Stimulated activated CD4-positive, alpha-beta T cell treated with anti-CD3 and anti-CD28 coated beads, Interleukin-4, amount 100 ng/mL, for 4 hours (primary cell): ENCODE data around the gene OR6Y1.

Experiments used
- DNase-seq, 2 experiments: peaks; one replicate each; pipeline ENCODE4 v3.0.0-alpha.2; 2020

The OR6Y1 gene

DNA sequence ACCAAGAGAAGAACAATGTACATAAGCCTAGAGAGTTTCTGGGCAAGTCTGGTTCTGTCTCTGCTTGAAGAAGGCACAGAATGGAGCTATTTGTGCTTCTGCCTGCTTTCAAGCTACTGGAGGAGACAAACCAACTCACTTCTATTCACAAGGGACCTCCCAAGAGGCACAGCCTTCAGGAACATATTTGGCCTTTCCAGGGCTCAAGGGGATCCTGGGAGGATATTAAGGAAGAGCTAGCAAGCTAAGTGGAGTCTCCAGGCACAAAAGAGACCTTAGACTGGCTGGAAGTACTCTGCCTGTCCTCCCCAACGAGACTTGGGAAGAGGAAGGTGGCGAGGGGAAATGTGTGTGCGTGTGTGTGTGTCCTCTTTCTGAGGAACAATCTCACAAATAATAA, at the start of gene OR6Y1:
Gene OR6Y1 (minus strand): TSS at position 54 of the 400 bp plus-strand sequence. CDS start 6,300 bp downstream, outside the sequence.
- no peak for DNase-seq

DNA sequence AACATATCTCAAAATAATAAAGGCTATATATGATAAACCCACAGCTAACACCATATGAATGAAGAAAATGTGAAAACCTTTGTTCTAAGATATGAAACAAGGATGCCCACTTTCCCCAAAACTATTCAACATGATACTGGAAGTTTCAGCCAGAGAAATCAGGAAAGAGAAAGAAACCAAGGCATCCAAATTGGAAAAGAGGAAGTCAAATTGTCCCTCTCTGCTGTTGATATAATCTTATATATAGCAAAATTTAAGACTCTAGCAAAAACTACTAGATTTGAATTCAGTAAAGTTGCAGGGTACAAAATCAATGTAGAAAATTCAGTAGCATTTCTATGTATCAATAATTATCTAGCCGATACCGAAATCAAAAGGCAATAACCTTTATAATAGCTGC, 46.5 kb upstream of the OR6Y1 start:
- no peak for DNase-seq

DNA sequence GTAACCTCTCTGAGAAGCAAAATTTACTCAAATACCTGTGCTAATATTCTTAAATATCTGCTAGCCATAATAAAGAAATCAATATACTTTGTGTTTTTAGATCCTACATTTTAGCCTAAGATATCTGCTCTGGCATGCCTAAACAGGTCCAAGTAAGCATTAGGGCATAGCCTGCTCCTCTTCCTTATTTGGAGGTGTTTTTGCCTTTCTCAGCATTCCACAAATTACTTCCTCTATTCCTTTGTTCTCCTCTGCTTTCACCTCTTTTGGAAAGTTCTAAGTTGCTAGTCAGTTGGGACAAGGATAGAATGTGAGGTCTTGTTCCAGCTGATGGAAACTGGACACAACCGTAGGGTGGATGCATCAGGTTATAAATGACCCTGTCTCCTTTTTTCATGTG, 32.7 kb upstream of the OR6Y1 start:
- DNase-seq, result no peak

- DNase-seq, result no peak
These were observed 29.8 kb upstream of the OR6Y1 start for GRCh38 chr1:158583962-158584361.

DNA sequence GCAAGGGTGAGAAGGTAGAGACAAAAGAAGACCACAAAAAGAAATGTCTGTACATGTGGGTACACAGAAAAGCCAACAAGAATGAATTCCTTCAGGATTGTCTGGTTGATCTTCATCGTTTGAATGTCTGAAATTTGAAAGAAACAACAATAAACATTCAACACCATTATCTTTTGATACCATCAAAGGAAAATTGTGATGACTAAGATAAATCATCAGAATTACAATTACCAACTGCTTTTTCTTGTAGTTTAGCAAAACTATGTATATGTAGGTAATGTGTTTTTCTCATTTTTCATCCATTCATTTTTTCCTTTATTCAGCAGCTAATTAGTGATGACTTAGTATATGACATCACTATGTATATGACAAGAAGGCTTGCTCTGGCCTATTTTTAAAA, 25.5 kb upstream of the OR6Y1 start, which contains the start of gene OR10X1:
Gene OR10X1 (minus strand): TSS at position 167 of the 400 bp plus-strand sequence. CDS start 0 bp downstream, at position 167.
- no peak for DNase-seq

DNA sequence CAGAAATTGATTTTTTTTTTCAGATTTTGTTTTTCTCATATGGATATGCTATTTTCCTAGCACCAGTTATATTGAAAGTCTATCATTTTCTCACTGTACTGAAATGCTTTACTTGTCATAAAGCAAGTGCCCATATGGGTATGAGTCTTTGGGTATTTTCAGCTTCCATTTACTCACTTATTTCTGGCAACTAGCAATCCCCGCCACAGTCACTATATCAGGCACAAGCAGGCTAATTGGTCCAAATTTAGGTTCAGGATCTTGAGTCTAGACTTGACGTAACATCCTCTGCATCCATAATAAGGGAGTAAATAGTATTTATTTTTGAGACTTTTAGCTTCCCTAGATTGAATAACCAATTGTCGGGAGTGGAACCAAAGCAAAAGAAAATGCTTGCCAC, 23.4 kb upstream of the OR6Y1 start:
- DNase-seq, result no peak

DNA sequence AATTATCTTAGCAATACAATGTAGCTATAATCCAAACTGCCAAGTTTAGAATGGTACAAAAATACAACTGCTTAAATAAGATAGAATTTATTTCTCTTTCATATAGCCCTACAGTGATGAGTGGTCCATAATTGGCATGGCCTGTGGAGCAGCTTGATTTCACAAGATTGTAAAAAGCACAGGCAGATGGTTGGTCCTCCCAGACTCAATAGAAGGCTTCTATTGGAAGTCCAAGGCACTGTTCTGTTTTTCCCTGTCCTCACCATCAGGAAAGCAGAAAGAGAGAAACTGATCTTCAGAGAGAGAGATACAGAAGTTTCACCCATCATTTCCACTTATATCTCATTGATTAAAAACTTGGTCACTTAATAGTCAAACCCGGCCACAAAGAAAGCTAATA, 18.0 kb upstream of the OR6Y1 start:
- DNase-seq, result no peak

GRCh38 chr1:158570480-158570879, 16.3 kb upstream of the OR6Y1 start, which contains the start of gene OR6P1:
OR6P1 (minus strand) TSS chr1:158570580; CDS start chr1:158563604, 6,976 bp downstream.
- no peak for DNase-seq

GRCh38 chr1:158564608-158565007, 10.4 kb upstream of the OR6Y1 start:
- no peak for DNase-seq

DNA sequence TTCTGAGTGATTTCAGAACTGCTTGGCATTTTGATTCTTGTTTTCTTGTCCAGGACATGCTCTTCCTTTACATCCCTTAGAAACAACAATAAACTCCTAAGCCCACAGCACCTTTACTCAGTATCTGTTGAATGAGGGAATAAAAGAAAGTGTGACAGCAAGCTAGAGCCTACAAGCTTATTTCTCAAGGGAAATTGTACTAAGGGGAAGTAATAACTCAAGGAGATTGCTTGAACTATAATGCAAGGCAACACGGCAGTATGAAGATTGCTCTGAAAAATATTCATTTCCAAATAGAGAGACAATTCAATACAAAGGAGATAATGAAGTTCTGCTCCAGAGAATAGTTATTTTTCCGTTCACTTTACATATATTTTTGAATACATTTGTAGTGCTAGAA, 9.6 kb upstream of the OR6Y1 start:
- DNase-seq, result no peak

DNA sequence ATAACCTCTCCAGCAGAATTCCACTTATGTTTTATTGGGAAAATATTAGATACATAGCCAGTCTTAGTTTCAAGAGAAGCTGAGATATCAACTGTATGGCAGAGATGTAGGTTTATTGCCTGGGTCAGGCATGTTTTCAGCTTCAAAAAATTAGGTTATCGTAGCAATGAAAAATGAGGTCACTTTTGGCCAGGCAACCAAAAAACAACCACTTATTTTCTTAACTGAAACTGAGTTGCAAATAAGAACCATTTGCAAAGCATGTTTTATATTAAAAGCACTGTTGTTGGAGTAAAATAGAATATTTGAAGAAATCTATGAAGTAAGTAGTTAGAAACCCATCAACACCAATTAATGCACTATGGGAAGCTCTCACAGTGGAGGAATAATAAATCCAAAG, 5.5 kb upstream of the OR6Y1 start:
- no peak for DNase-seq

DNA sequence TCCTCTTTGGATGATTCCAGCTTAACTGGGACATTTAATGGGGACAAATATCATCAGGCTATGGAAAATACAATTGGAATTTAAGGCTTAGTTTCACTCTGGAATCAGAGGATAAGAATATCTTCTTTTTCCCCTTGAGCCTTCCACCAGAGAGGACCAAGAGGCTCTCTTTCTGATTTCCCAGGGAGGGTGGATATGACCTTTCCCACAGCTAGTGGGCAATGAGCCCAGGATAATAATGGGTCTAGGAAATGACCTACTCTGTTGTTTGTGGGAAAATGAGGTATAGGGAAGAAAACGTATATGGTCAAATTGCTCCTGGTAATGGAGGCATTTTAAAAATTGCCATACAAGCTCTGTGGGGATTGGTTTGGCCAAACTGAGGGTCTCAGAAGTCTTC, 1.9 kb downstream of the OR6Y1 start:
- DNase-seq, result no peak

DNA sequence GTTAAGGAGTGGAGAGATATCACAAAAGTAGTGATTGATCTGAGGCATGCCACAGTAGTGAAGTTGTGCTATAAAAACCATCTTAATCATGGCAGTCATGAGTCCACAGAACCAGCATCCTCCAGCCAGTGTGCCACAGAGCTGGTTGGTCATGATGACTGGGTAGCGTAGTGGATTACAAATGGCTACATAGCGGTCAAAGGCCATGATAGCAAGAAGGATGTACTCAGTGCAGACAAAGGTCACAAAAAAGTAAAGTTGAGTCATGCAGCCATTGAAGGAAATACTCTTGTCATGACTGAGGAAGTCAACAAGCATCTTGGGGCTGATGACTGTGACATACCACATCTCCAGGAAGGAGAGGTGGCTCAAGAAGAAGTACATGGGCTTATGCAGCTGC, 6.7 kb downstream of the OR6Y1 start:
- no peak for DNase-seq

DNA sequence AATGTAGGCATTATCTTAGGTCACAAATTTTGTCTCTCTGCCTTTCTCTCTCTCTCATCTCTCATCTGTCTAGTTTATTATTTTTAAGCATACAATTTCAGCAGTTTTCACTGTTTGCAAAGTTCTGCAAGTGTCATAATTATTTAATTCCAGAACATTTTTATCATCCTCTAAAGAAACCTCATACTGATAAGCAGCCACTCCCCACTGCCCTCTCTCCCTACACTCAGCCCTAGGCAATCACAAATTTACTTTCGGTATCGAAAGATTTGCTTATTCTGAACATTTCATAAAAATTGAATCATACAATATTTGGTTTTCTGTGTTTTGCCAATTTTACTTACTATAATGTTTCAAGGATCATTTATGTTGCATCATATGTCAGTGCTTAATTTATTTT, 16.6 kb downstream of the OR6Y1 start:
- no peak for DNase-seq

DNA sequence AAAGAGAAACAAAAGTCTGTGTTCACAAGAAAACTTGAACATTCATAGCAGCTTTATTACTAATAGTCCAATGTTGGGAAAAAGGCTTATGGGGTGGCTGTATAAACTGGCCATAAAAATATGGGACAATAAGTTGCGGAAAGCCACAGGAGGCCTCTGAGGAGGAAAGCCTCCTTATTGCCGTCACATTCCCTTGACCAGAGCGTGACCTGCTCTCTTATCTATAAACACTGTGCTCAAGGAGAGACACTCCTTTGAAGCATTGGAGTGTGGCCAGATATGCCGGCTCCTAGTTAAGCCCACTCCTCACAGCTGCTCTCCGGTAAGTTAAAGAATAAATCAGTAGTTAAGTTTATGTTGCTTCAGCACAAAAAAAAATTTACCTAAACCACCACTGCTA, 19.7 kb downstream of the OR6Y1 start:
- DNase-seq, result no peak

- no peak for DNase-seq
These were observed 26.9 kb downstream of the OR6Y1 start for GRCh38 chr1:158527190-158527815.

DNA sequence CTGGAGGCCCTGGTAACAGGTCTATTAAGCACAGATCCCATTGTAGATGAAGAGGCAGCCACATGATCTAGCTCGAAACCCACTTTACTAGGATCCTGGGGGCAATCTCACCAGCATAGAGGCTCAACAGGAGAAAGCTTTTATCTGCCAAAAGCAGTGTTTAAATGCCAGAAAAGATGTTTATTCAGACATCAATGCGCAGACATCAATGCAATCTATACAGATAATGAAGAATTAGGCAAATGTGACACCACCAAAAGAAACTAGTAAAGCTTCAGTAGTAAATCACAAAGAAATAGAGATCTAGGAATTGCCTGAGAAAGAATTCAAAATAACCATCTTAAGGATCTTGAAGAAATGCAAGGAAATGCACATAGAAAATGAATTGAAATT, 32.5 kb downstream of the OR6Y1 start:
- no peak for DNase-seq

DNA sequence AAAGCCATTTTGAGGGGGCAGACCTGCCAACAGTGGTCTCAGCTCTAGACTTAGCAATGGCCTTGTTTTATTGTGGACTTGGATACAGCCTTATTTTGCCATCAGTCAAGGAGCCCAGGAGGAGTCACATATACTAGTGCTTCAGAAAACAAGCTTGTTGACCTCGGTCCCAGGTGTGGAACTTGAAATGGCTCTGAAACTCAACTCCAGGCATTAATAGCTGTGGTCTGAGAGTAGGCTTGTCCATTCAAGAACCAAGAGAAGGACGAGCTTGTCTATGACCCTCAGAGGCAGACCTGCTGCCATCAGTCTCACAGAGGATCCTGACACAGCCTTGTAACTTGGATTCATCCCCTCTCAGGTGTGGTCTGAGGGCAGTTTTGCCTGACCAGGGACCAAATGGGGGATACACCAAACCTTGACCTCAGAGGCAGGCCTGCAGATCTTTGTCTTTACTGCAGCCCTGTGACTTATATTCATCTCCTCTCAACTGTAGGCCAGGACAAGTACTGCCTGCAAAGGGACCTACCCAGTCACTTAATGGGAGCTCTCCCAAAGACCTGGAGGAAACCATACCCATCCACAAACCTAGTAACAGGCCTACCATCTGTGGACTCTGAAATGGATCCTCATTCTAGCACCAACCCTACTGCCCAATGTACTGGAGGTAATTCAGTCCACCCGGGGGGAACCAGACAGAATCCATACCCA, 33.1 kb downstream of the OR6Y1 start:
- no peak for DNase-seq

- no peak for DNase-seq
These were observed 34.2 kb downstream of the OR6Y1 start for GRCh38 chr1:158520021-158520420.

DNA sequence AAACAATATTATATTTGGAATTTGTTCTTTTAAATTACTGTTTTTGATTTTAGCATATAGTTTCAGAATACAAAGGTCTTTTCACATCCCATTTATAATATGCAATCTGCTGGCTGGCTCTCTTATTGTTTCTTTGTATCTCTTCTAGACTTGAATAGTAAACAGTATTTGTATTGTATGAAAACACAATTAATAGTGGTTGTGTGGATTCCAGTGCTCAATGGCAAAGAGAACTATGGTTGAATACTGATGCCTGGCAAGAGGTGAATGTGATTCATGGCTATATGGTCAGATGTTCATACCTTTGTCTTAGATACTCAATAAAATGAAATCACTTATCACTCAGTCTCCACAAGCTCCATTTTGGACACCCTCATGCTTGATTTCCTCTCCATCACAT, 37.2 kb downstream of the OR6Y1 start:
- DNase-seq, result no peak

DNA sequence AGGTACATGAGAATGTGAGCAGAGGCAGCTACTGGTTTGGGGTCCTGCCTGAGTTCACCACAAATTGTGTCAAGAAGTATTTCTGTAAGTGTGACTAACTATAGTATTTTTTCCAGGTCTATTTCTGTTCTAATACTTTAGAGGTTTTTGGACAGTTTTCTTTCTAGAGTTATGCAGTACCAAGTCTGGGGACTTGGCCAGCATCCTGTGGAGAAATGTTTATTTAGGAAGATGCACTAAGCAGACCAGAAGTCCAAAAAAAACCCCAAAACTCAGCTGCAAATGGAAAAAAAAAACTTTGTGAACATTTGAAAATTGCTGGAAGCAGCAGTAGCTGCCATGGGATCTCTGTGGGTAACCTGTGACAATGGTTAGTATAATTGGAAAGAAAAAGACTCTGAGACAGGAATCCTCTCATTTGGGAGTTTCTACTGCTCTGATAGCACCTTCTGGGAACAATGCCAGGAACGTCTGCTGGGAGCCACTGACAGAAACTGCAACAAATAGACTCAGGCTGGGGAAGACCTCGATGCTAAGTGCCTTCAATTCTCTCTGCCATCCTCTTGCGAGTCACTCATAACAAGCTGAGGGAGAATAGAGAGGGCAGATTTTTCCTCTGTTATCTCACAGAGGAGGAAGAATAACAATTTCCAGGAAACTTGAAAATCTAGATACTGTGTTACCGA, 44.6 kb downstream of the OR6Y1 start:
- DNase-seq, result no peak

GRCh38 chr1:158507511-158507910, 46.7 kb downstream of the OR6Y1 start:
- no peak for DNase-seq

- DNase-seq, result peak in 1 of 2 experiments; percentile 41
These were observed 47.7 kb downstream of the OR6Y1 start for GRCh38 chr1:158506369-158506987.

GRCh38 chr1:158496374-158496773, 57.8 kb downstream of the OR6Y1 start:
- no peak for DNase-seq
